ENCODE results near the gene CD40LG.

- TF ChIP-seq CTCF (conservative IDR thresholded peaks at IDR 0.05) (no peak), ZFX (IDR thresholded peaks at IDR 0.05) (no peak)
These were observed 11.2 kb downstream of the CD40LG start for GRCh38 chrX:136659174-136659573.

Data from C4-2B (cell line).